B cell (primary cell): ENCODE results near the gene RPA1. TPM values are rescaled to one million over a fixed set of nuclear protein-coding genes. Genes with fewer than 3 reads are reported as not detected.

Experiments used
- ATAC-seq: fragments of 200-7000 bp; cut with Tn5 transposase; one replicate; pipeline ENCODE4 v1.10.0; 2021; ENCODE audit warnings: low read depth, mild to moderate bottlenecking, moderate number of reproducible peaks, moderate library complexity
- CTCF ChIA-PET: fragments of 350-600 bp; sonication (Branson Sonifier 250); formaldehyde crosslinking; loops from one replicate; lab custom pipeline; 2021; ENCODE audit warnings: antibody characterized with exemption, inconsistent platforms; lab: Charles Lee
- POLR2A ChIA-PET: fragments of 350-600 bp; sonication (Branson Sonifier 250); formaldehyde crosslinking; loops from one replicate; lab custom pipeline; 2021; ENCODE audit warnings: antibody characterized with exemption; lab: Charles Lee
- DNase-seq: peaks from one replicate; pipeline ENCODE4 v3.0.0; 2013
- H2AFZ ChIP-seq: 2 replicates; pipeline ENCODE4 v1.6.1; 2012; ENCODE audit warnings: mild to moderate bottlenecking, low read depth, low read length; ENCODE audit not compliant: insufficient read depth, poor library complexity, severe bottlenecking
- H3K27ac ChIP-seq, 2 donors: 1 replicate in 1 of 2; 2 replicates in 1 of 2; pipeline ENCODE4 v1.5.1; 2012 to 2013; ENCODE audit warnings: low read length in 2 of 2, mild to moderate bottlenecking in 2 of 2, moderate library complexity in 1 of 2
- H3K27me3 ChIP-seq, 4 experiments: fragments of 200-600 bp in 1 of 4; sonication (generic) in 1 of 4; replicated peaks in 1 of 4; 1 replicate in 2 of 4; 2 replicates in 2 of 4; pipeline versions ENCODE4 v1.6.1 to v1.7.0; 2013 to 2016; ENCODE audit warnings: low read length in 3 of 4, mild to moderate bottlenecking in 2 of 4, mixed read lengths in 1 of 4, moderate library complexity in 1 of 4; ENCODE audit not compliant: insufficient read depth in 4 of 4, control insufficient read depth in 3 of 4; ENCODE audit errors: control extremely low read depth in 1 of 4
- H3K36me3 ChIP-seq, 2 experiments: replicated peaks in 1 of 2; 1 replicate in 1 of 2; 2 replicates in 1 of 2; pipeline versions ENCODE4 v1.6.1 to v1.7.1; 2013; ENCODE audit warnings: low read length in 1 of 2; ENCODE audit not compliant: insufficient read depth in 2 of 2, control insufficient read depth in 1 of 2; ENCODE audit errors: control extremely low read depth in 1 of 2, extremely low read depth in 1 of 2
- H3K4me1 ChIP-seq, 2 donors: fragments of 200-600 bp in 1 of 2; sonication (generic) in 1 of 2; 1 replicate in 1 of 2; 2 replicates in 1 of 2; pipeline versions ENCODE4 v1.5.1 to v1.6.1; 2013 to 2017; ENCODE audit warnings: low read length in 2 of 2; ENCODE audit not compliant: control insufficient read depth in 2 of 2, insufficient read depth in 2 of 2
- H3K4me2 ChIP-seq: replicated peaks from 2 replicates; pipeline ENCODE3; 2012; ENCODE audit warnings: mild to moderate bottlenecking, low read depth, low read length; ENCODE audit not compliant: poor library complexity, severe bottlenecking
- H3K4me3 ChIP-seq, 5 experiments: fragments of 200-600 bp in 1 of 5; sonication (generic) in 1 of 5; 1 replicate in 3 of 5; 2 replicates in 2 of 5; pipeline versions ENCODE4 v1.5.1 to v1.7.0; 2011 to 2016; ENCODE audit warnings: low read length in 4 of 5, mild to moderate bottlenecking in 4 of 5, low read depth in 2 of 5, control low read depth in 1 of 5, moderate library complexity in 1 of 5; ENCODE audit not compliant: insufficient read depth in 1 of 5; ENCODE audit errors: control extremely low read depth in 1 of 5, extremely low read depth in 1 of 5
- H3K79me2 ChIP-seq: fragments of 200-600 bp; sonication (generic); one replicate; pipeline ENCODE4 v1.6.0; 2016; ENCODE audit warnings: low read length; ENCODE audit not compliant: control insufficient read depth, insufficient read depth
- H3K9ac ChIP-seq: fragments of 200-600 bp; sonication (generic); 2 replicates; pipeline ENCODE4 v1.6.1; 2017; ENCODE audit warnings: mild to moderate bottlenecking, low read length, moderate library complexity
- H3K9me3 ChIP-seq, 3 donors: one replicate each; pipeline versions ENCODE4 v1.6.1 to v1.7.1; 2013; ENCODE audit warnings: low read length in 2 of 3; ENCODE audit not compliant: control insufficient read depth in 2 of 3, insufficient read depth in 1 of 3; ENCODE audit errors: control extremely low read depth in 1 of 3
- H4K20me1 ChIP-seq: 2 replicates; pipeline ENCODE4 v1.6.0; 2012; ENCODE audit warnings: mild to moderate bottlenecking, low read length; ENCODE audit not compliant: insufficient read depth, control insufficient read depth, poor library complexity, severe bottlenecking
- H3K27ac Mint-ChIP-seq: one replicate; pipeline ENCODE4 v1.8.0; 2021; ENCODE audit warnings: mixed read lengths
- H3K27me3 Mint-ChIP-seq: one replicate; pipeline ENCODE4 v1.8.0; 2021; ENCODE audit warnings: mixed read lengths
- H3K4me1 Mint-ChIP-seq: one replicate; pipeline ENCODE4 v1.8.0; 2021; ENCODE audit warnings: mixed read lengths
- H3K4me3 Mint-ChIP-seq: one replicate; pipeline ENCODE4 v1.8.0; 2021; ENCODE audit warnings: mixed read lengths
- H3K9me3 Mint-ChIP-seq: one replicate; pipeline ENCODE4 v1.8.0; 2022; ENCODE audit warnings: mixed read lengths; ENCODE audit not compliant: insufficient read depth
- CTCF ChIP-seq: fragments of 200-600 bp; IDR thresholded peaks from one replicate; pipeline ENCODE4 v1.8.0; 2022; ENCODE audit warnings: antibody characterized with exemption, mild to moderate bottlenecking
- EZH2 ChIP-seq: IDR thresholded peaks from 2 replicates; pipeline ENCODE4 v1.6.1; 2012; ENCODE audit warnings: borderline replicate concordance, low read depth, mild to moderate bottlenecking, moderate library complexity, low read length; ENCODE audit not compliant: insufficient read depth, poor library complexity, severe bottlenecking
- WGBS: methylation state at CpG from one replicate; pipeline ENCODE4 v1.1.5; 2013; ENCODE audit warnings: missing lambda C conversion rate; ENCODE audit not compliant: insufficient coverage; 5-methylcytosine and 5-hydroxymethylcytosine counted together
- intact Hi-C: fragments of 100-400 bp; cut with micrococcal nuclease; formaldehyde crosslinking; loops from one replicate; pipeline ENCODE4 v1.10.0; 2022
- polyA plus RNA-seq: library from polyadenylated mRNA; depleted of rRNA; stranded (reverse); fragments of >200 nt; gene quantifications from 2 replicates; pipeline ENCODE4 v1.2.3, GENCODE V29; 2012
- total RNA-seq, 2 donors: library from RNA; stranded (reverse); fragments of 120-200 nt in 1 of 2; gene quantifications; 1 replicate in 1 of 2; 2 replicates in 1 of 2; pipeline versions ENCODE4 v1.2.3 to v1.2.4, GENCODE V29; 2013 to 2022

Gene RPA1
- total and polyA plus RNA-seq, 2 donors (not counting 1 experiment from before 2014, with no cell fraction given) = 27.0 to 94.5 TPM

- peaks cover 4% of the 10 kb centered on the region for H3K4me1 Mint-ChIP-seq
- TF ChIP-seq CTCF = no peak
- no peak for TF ChIP-seq EZH2
- H3K9me3 Mint-ChIP-seq = no peaks in the 10 kb centered on the region
- H3K36me3 ChIP-seq = peaks cover 10 to 33% of the 10 kb centered on the region in 2 experiments
- peaks cover 9% of the 10 kb centered on the region for H3K79me2 ChIP-seq
- H3K4me2 ChIP-seq = no peak overlapping the region
- ATAC-seq (no peak), DNase-seq (no peak)
- no peak overlapping the region for H3K27ac Mint-ChIP-seq
- no peaks in the 10 kb centered on the region for H3K4me1 ChIP-seq
- ChIA-PET CTCF (interaction anchor here (1.5 kb wide), 1 partner anchor 17 kb away, joined by 5 read pairs; no protein-coding TSS in a partner anchor), POLR2A (no interaction called here)
- intact Hi-C loops = no loop called here
- no peak overlapping the region for H2AFZ ChIP-seq
- no peak overlapping the region for H3K4me3 ChIP-seq
- no peaks in the 10 kb centered on the region for H3K27me3 Mint-ChIP-seq
- no peak overlapping the region for H3K9ac ChIP-seq
- no peaks in the 10 kb centered on the region for H4K20me1 ChIP-seq
- H3K27me3 ChIP-seq = no peaks in the 10 kb centered on the region
- WGBS = 99% methylated on average over 6 of the region's 7 CpGs
- no peak overlapping the region for H3K4me3 Mint-ChIP-seq
- no peaks in the 10 kb centered on the region for H3K9me3 ChIP-seq
- H3K27ac ChIP-seq = no peak overlapping the region
Observed at GRCh38 chr17:1800240-1800639, 29.6 kb upstream of the RPA1 start.

GRCh38 chr17:1800712-1801111, 29.1 kb upstream of the RPA1 start:
- Histone ChIP-seq H3K9me3 (no peaks in the 10 kb centered on the region), H3K4me3 (no peak overlapping the region), H3K4me1 (no peaks in the 10 kb centered on the region), H4K20me1 (no peaks in the 10 kb centered on the region), H2AFZ (no peak overlapping the region), H3K27ac (no peak overlapping the region), H3K36me3 (peaks cover 10 to 33% of the 10 kb centered on the region in 2 experiments), H3K9ac (no peak overlapping the region), H3K79me2 (peaks cover 9% of the 10 kb centered on the region), H3K27me3 (no peaks in the 10 kb centered on the region), H3K4me2 (no peak overlapping the region)
- intact Hi-C loops = no loop called here
- Mint-ChIP-seq H3K4me1 (peaks cover 4% of the 10 kb centered on the region), H3K4me3 (no peak overlapping the region), H3K9me3 (no peaks in the 10 kb centered on the region), H3K27ac (no peak overlapping the region), H3K27me3 (no peaks in the 10 kb centered on the region)
- ChIA-PET CTCF (interaction anchor here (1.5 kb wide), 1 partner anchor 17 kb away, joined by 5 read pairs; no protein-coding TSS in a partner anchor), POLR2A (no interaction called here)
- no peak for ATAC-seq
- WGBS = 100% methylated on average over 2 of the region's 4 CpGs
- TF ChIP-seq CTCF (no peak), EZH2 (no peak)
- no peak for DNase-seq
